ENCODE measurements around the gene SLC22A23.

SLC22A23 gene

DNA sequence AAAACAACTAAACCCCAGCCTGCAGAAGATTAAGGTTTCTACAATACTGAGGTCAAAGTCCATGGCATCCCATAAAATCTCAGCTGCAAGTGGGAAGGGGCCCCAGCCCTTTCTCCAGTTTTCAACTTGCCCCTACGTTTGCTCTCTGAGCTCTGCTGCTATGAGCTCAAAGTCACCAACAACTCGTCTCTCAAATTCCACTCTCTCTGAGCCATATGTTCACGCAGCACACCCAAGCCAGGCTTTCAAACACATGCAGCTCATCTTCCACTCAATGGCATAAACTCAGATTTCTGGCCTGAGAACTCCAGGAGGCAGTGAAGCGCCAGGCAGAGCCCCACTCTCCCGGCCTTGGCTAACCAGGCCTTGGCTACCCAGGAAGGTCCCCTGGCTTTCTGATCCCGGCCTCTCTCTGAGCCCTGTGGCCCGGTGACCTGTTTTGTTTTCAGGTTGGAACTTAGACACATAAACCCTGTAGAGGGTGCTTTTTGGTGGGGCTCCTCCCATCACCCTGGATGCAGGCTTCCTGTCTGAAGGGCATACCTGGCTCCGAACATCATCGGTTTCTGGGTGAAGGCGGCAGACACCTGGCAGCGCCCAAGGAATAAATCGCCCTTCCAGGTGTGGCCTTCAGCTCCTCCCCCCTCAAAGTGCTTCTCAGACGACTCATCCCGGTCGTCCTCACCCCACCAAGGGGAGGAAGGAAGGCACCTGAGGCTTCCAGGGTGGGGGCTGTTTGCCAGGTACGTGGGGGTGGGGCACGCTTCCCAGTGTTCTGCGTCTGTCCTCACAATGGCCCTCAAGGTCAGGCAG is 12.4 kb downstream of the SLC22A23 start:
- FAIRE-seq (no peak), DNase-seq (ENCODE audit: low spot score) (no peak)

DNA sequence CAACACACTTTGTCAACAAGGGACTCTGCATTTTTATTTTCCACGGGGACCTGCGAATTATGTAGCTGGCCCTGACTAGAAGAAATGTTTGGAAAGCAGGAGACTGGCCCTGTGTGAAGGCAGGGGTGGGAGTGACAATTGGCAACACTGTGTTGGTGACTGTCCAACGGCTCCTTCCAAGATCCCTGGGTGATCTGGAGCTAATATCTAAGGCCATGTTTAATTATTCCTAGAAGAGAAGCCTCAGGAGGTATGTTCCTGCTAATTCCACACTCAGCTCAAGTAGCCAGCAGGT is 13.7 kb downstream of the SLC22A23 start:
- DNase-seq (ENCODE audit: low spot score) = no peak
- no peak for FAIRE-seq

DNA sequence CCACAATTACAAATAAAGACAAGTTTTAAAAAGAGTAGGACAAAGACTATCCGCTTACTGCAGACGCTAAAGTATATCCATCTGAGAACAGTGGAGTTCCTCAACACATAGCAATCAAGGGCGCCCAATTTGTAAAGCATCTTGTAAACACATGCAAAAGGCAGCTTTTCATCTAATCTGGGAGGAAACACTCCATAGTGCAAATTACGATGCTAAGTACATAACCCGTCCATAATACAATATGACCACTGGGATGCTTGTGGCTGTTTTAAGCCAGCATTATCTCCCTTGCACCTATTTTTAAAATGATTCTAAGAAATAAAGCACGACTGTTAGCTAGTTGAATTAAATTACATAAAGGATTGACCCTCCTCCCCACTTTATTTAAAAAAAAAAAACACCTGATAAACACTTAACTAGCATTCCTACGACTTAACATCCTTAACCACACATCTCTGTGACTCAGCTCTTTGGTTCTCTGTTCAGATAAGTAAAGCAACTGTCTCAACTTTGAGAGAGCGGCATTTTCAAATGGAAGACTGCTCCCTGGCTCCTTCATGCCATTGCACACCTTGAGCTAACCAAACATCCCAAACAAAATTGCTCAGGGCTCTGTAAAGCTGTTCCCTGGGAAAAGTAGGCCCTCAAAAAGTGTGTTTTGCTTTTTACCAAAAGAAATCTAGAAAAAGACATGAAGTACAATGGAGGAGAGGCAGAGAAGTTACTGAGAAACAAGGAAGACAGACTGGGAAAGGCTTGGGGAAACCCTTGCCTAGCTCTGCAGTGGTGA is 14.2 kb downstream of the SLC22A23 start:
- FAIRE-seq (peak; percentile 90), DNase-seq (ENCODE audit: low spot score) (peak; percentile 78)

DNA sequence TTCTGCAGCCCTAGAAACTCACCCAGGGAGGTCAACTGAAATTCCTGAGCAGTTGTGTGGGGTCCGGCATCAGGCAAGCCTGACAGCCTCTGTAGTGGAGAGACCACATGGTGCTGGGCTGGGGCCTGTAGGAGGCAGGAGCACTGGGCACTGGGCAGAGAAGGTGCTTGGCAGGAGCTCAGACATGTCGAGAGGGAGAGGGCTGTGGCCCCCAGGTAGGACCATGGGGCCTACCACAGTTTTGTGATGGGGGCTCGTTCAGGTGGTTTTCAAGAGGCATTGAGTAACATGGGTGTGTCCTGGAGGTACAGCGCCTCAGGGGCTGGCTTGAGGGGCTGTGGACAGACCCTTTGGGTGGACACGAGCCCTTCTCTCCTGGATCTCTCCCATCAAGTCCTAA is 15.9 kb downstream of the SLC22A23 start:
- FAIRE-seq (no peak), DNase-seq (ENCODE audit: low spot score) (no peak)

DNA sequence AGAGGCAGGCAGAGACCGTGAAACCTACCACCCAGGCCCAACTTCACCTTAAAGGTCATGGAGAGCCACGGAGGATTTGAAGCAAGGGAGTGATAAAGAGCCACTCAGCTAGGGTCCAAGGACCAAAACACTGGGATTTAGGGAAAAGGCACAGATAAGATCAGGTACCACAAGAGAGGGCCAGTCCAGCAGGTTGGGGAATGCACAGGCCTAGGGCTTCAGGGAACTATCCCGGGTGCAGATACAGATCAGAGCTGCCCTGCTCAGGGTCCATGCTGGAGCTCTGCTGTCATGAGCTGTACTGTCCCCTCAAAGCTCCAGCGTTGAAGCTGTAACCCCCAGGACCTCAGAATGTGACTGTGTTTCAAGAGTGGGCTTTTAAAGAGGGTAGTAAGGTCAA is 16.9 kb downstream of the SLC22A23 start:
- DNase-seq (ENCODE audit: low spot score) (no peak), FAIRE-seq (no peak)

DNA sequence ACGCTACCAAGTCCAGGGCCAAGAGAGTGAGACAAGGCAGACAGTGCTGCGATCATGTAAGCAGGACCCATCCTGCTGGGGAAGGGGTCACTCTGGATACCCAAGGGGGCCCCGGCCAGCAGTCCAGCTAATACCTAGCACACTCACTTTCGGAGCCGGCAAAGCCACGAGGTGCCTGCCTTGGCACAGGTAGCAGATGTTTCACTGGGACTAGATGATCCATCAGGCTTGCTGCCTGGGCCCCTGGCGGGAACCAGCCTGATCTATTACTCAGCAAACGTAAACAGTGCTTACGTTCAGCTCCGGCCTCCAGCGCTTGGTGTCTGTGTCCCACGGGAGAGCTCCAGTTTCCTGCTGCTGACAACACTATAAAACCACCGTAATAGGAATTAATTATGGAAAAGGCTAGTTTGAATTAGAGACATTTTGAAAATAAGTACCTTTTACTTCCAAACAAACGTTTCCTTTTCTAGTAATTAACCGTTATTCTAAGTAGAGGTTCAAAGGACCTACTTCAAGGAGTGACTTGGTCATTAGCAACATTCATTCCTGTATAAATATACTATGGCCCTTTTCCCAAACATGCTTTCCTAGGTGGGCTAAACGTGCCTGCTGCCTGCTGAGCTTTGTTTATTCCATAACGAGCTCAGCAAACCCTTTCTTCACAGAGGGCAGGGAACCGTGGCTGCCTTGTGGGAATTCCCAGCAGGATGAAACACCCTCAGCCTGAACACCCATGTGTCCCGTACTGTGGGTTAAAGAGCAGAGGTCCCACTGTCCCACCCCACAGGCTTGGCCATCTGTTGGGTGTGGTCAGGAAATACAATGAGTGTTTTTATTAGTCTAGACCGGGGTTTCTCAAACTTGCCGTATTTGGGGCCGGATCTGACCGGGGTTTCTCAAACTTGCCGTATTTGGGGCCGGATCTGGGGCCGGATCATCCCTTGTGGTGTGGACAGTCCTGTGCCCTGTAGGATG is 18.4 kb downstream of the SLC22A23 start:
- DNase-seq (ENCODE audit: low spot score) (peak; percentile 31), FAIRE-seq (no peak)

DNA sequence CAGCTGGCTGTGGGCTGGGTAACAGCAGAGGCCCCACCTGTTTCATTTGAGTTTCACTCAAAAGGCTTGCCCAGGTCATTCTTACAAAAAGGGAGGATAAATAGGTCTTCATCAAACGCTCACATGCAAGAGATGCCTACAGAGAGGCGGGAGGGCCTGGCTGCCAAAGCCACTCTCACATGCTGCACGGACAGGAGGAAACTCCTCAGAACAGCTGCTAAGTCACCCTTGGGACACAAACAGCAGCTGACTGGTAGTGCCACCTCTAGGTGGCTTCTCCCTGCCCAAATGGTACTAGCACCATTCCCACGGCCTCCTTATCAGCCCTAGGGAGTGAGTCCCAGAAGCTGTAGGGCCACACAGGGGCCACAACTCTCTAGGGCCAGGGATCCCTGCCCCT is 23.8 kb downstream of the SLC22A23 start:
- DNase-seq (ENCODE audit: low spot score) (no peak), FAIRE-seq (no peak)

DNA sequence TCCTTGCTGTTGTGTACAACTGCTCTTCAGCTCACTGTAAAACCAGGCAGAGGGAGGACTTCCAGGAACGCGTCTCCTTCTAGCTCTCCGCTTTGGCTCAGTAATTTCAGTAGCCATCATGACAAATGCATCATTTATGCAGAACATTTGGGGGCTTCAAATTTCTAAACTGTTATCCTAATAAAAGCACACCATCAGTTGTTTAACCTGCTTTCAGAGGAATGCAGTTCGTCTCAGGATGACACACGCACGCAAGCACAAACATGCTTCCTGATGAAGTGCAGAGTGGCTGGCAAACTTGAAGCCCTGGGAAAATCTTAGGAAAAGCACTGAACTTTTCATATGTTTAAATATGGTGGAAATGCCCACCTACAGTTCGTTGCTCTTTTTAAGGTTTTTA is 24.4 kb downstream of the SLC22A23 start:
- DNase-seq (ENCODE audit: low spot score) (no peak), FAIRE-seq (no peak)

DNA sequence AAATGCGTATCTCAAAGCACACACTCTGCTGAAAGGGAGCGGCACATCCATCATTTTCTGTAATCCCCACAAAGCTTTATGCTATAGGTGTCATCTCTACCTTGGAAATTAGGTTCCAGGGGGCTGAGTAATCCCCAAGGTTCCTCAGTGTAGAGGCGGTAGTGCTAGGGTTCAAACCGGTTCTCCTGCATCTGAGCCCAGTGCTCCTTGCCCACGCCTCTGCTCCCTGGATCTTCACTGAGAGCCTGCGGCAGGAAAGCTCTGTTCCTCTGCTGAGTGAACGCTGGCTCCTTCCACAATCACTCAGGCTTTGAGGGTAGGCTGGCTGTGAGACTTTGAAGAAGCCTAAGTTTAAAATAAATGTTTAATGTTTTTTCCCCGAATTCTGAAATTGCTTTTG is 24.9 kb downstream of the SLC22A23 start:
- DNase-seq (ENCODE audit: low spot score) (no peak), FAIRE-seq (no peak)

DNA sequence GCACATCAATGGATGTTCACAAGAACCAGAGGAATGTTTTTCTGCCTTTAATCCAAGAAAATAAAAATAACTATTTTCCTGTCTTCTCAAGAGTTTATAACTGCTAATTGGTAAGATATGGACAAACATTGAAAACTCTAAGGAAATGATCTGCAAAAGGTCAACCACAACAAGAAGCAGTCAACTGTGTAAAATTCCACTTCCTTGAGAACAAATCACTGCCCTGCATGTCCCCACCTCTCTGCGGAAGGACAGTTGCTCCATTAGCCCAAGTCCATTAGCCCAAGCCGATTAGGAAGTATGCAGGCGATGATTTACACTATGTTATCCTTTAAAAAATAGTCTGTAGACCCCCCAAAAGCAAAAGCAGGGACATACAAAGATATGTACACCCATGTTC is 27.6 kb downstream of the SLC22A23 start:
- DNase-seq (ENCODE audit: low spot score) (no peak), FAIRE-seq (no peak)

DNA sequence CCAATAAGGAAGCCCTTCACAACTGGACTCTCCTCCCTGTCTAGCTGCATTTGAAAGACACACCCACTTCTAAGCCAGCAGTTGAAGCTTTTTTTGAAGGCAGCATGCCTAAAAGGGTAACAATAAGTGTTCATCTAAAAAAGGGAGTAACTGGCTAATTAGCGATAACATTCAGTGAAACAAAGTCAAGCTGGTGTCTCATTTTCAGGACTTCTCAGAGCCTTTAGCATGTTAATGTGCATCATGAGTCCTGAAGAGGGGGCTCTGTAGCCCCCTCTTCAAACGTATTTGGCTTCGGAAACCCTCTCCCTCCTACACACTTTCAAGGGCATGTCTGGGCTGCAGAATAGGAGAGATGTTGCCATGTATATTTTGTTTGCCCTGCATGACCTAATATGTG is 28.1 kb downstream of the SLC22A23 start:
- DNase-seq (ENCODE audit: low spot score) = no peak
- FAIRE-seq = no peak

DNA sequence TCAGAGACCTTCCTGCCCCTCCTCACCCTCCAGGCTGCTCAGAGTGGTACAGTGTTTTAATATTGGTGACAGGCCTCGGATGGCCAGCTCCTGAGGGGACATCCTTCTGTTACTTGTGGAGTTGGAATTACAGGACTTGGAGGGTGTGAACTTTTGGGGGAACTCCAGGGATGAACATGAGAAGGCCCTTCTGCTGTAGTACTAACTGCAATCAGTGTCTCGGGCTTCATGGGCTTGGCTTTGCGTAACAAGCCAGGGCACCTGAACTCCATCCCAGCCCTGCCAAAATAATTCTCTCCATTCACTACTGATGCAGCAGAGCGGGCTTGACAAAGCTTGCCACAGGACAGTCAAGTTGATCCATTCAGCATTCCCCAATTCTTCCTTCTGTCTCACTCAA is 28.6 kb downstream of the SLC22A23 start:
- DNase-seq (ENCODE audit: low spot score) = no peak
- no peak for FAIRE-seq

DNA sequence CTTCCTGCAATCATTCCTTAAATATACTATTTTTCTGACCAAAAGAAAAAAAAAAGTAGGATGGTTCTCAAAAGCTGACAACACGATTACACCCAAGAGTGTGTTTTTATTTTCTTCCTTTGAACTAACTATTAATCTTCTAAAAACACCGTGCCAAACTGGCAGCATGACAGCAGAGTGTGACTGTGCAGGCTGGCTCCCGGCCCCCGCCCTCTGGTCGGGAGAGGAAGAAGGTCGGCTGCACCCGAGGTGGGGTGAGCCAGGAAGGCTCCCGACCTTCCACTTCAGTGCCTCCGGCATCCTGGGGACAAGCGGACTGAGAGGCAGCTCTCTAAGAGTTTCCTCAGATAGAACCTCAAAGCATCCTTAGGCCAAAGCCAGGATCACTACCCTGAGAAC is 29.2 kb downstream of the SLC22A23 start:
- no peak for DNase-seq (ENCODE audit: low spot score)
- no peak for FAIRE-seq

DNA sequence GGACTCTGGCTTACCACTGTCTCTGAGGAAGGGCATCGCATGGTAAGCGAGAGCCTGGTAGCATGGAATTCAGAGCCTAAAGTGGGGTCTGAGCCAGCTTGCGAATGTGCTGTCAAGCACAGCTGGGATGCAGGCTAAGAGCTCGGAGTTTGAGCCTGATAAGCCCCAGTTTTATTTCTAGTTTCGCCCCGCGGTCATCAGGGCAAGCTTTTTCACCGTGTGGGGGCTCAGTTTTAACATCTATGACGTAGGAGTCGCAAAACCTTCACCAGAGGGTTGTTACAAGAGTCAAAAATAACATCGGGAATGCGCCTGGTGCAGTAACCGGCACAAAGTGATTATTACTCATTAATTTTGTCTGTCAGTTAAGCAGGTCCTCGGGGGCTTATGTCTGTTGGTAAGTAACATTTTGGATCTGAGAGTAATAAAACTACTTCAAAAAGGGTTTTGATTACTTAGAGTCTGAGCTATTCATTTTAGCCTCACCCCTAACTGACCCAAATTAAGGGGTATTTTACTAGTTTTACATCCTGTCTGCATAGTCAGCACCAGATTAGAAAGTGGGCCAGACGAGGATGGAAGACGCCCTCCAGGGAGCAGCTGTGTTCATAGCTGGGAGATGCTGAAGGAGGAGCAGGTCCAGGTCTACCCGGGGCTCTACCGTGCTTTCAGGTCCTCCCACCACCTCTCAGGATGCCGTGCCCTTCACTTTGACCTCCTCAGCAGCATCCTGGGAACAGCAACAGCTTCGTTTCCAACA is 29.7 kb downstream of the SLC22A23 start:
- no peak for FAIRE-seq
- DNase-seq (ENCODE audit: low spot score) = no peak

DNA sequence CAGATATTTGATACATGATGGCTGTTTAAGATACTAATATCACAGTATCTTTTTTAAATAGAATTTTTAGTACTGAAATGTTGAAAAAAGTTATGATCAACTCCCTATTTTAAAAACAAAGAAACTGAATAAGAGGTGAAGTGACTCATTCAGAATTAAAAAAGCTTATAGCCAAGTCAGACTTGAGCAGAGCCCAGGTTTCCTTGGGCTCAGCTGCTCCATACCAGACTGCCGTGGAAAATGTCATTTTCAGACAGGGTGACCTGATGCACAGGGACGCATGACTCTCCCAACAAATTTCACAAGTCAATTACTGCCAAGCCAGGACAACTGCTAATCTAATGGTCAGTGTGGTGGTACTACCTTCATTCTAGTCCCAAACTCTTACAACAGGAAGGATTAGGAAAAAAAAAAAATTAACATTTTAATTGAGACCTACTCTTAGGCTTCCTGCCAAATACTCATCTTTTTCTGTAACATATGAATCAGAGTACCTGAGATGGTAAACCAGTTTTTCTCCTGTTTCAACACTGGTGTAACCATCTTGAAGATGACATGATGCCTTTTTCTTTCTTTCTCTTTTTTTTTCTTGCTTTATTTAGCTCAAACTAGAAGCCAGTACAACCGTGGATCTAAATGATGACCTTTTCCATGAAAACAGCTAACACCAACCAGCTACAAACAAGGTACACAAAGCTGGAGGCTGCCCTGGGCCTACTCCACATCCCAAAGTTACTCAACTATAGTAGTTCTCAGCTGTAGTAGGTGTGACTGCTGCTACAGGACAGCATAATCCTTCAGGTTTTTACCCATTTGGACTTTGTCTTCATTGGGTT is 30.5 kb downstream of the SLC22A23 start:
- DNase-seq (ENCODE audit: low spot score) (no peak), FAIRE-seq (no peak)

DNA sequence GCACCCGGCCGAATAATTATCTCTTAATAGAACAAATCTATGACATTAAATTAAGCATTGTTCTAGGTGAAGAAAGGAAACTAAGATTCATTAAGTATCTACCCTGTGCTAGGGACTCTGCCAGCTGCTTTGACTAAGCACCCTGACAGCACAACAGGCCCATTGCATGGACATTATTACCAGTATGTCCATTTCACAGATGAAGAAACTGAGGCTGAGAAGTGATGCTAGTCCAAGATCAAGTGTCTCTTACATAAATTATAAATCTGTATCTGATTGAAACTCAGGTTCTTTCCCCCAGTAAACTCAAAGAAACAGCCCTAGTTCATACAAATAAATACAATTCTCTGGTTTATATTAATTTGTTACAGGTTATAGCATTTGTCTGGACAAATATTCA is 31.3 kb downstream of the SLC22A23 start:
- FAIRE-seq = no peak
- no peak for DNase-seq (ENCODE audit: low spot score)

DNA sequence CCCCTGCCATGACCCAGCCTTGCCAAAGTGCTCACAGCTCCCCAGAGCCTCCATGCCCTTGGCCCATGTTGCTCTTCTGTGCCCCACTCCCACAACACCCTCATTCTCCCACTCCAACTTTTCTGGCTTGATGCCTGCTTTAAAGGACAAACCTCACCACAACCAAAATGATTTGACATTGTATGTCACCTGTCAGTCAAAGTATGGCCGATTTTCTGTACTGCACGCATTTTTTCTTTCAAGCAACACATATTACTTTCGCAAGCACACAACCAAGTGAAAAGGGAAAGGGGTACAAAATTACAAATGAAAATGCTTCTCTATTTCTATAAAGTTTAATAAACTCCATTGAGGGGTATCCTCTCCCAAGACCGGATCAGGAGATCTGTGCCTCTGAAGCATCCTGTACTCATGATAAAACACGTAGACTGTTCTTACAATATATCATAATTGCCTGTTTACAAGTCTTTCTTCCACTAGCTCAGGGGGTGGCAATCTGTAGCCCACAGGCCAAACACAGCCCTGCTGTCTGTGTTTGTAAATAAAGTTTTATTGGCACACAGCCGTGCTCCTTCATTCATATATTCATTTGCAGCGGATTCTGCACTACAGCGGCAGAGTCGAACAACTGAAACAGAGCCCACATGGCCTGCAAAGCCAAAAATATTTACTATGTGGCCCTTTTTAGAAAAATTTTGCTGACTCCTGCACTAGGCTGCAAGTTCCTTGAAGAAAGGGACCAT is 32.5 kb downstream of the SLC22A23 start:
- FAIRE-seq = no peak
- DNase-seq (ENCODE audit: low spot score) = no peak

DNA sequence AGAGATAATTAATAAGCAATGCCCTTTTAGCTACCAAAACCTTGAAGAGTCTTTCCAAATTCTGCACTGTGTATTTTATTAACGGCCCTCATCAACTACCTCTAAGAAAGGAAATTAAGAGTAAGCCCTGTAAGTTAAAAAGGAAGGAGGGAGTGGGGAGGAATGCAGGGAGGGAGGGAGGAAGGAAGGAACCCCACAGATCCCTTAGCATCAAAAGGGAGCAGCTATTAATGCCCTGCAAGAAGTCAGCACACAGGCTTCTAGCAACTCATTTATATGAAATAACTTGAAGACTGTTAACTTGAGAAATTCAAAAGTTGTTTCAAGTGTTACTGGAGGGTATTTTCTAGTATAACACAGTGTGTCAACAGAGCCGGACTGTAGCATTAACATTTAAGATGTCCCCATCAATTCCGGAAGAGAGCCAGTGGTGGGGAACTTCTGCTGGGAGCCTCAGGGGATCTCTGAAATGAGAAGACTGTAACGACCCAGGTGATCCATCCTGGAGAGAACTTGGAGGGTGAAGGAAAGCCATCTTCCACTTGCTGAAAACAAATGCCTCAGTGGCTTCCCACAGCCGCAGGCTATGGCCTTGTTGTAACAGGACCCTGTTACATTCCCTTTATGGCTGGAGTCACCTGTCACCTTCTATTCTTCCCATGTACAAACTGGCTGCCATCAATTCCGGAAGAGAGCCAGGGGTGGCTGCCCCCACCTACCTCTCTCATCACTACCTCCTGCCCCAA is 33.2 kb downstream of the SLC22A23 start:
- FAIRE-seq (no peak), DNase-seq (ENCODE audit: low spot score) (no peak)

All from RCC 7860 (cell line).